GM12875 (cell line): ENCODE results near the gene NPAS2.
A peak's percentile ranks its signal among the peaks of the same experiment; 100 is the strongest.

Experiments
- H3K4me3 ChIP-seq: one replicate; pipeline ENCODE4 v1.5.1; 2011; ENCODE audit warnings: low read depth, low read length, control low read depth
- CTCF ChIP-seq: IDR thresholded peaks from 2 replicates; pipeline ENCODE4 v1.5.1; 2011; ENCODE audit warnings: low read depth, mild to moderate bottlenecking, control low read depth, inconsistent platforms, low read length, moderate library complexity, borderline replicate concordance; ENCODE audit not compliant: insufficient read depth

Gene NPAS2

GRCh38 chr2:100980046-100980445 is 160.1 kb downstream of the NPAS2 start:
- TF ChIP-seq CTCF: no peak
- H3K4me3 ChIP-seq: no peak overlapping the region

- TF ChIP-seq CTCF: no peak
- no peak overlapping the region for H3K4me3 ChIP-seq
These were observed 161.1 kb downstream of the NPAS2 start for GRCh38 chr2:100981011-100981410.

- TF ChIP-seq CTCF: no peak
- H3K4me3 ChIP-seq: no peak overlapping the region
These were observed 162.5 kb downstream of the NPAS2 start for GRCh38 chr2:100982431-100982861.

- no peak for TF ChIP-seq CTCF
These were observed 163.3 kb downstream of the NPAS2 start for GRCh38 chr2:100983201-100983600.

GRCh38 chr2:100983684-100984310 is 163.9 kb downstream of the NPAS2 start:
- H3K4me3 ChIP-seq: no peak overlapping the region
- TF ChIP-seq CTCF: no peak

More at GRCh38 chr2:100983201-100983600, 163.3 kb downstream of the NPAS2 start:
- H3K4me3 ChIP-seq: no peak overlapping the region

- TF ChIP-seq CTCF: peak; percentile 93
These were observed 165.0 kb downstream of the NPAS2 start for GRCh38 chr2:100984892-100985307.

GRCh38 chr2:100986157-100986556 is 166.2 kb downstream of the NPAS2 start:
- H3K4me3 ChIP-seq: no peak overlapping the region
- TF ChIP-seq CTCF: no peak

More at GRCh38 chr2:100984892-100985307, 165.0 kb downstream of the NPAS2 start:
- H3K4me3 ChIP-seq: no peak overlapping the region
